ENCODE data around the gene DNAAF1. TPM values are rescaled to one million over a fixed set of nuclear protein-coding genes. Genes with fewer than 3 reads are reported as not detected.

The DNAAF1 gene
- total RNA-seq = 0.07 TPM in 1 of 2 replicates, not detected in the other

GRCh38 chr16:84144859-84145639, at the start of gene DNAAF1, which contains the start of gene HSDL1:
DNAAF1 (plus strand) TSS chr16:84145308; CDS start chr16:84145441, 133 bp downstream.
HSDL1 (minus strand) TSS chr16:84145177; CDS start chr16:84131321, 13,856 bp downstream.

DNA sequence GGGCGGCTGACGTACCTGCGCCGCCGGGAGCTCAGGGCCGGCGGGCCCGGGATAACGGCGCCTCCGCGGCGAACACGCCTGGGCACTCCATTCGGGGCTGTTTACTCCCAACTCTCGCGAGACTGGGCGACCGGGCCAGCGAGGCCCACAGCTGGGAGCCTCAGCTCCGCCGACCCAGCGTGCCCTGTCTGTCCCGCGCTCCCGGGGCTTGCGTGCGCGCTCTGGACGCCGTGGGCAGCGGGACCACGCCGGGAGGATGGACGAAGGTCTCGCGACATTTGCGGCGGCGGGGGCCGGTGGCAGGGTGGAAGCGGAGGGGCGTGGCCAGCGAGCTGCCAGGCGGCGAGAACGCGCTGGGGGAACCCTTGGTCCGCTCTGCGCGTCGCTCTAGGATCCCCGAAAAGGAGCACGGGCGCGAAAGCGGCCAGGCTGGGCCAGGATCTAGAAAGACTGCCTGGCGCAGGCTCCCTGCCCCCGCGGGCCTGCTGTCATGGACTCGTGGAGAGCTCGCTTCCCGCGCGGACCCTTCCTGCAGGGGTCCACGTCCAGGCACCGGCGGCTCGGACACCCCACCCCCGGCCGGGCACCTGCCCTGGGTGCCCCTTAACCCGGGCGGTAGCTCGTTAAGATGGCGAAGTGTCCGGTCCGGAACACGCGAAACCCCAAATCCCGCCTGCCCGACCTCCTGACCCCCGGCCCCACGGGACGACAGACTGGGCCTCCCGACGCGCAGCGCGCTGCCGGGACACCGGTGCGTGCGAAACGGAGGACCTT, 28.2 kb upstream of the DNAAF1 start, which contains the start of gene MBTPS1:
Gene MBTPS1 (minus strand): TSS at position 223 of the 774 bp plus-strand sequence. CDS start 15,159 bp downstream, outside the sequence.

GRCh38 chr16:84186685-84187437, 41.8 kb downstream of the DNAAF1 start, which contains the start of gene TAF1C:
TAF1C (minus strand) TSS chr16:84187057; CDS start chr16:84184988, 2,069 bp downstream.

GRCh38 chr16:84190731-84191388, 45.8 kb downstream of the DNAAF1 start, which contains the start of gene ADAD2:
ADAD2 (plus strand) TSS chr16:84191157; CDS start chr16:84191231, 74 bp downstream.

Other genes with a start within 250 kb of the DNAAF1 start
- 1.7 and 3.5 TPM in 2 replicates for gene MLYCD, start 246.2 kb upstream of the DNAAF1 start, total RNA-seq
- gene OSGIN1, start 192.1 kb upstream of the DNAAF1 start, total RNA-seq = 3.1 and 5.1 TPM in 2 replicates
- gene NECAB2, start 177.1 kb upstream of the DNAAF1 start, total RNA-seq = not detected in 2 replicates
- gene SLC38A8, start 102.5 kb upstream of the DNAAF1 start, total RNA-seq = 0.34 TPM in 1 of 2 replicates, not detected in the other
- 78.3 and 102 TPM in 2 replicates for gene MBTPS1, start 28.4 kb upstream of the DNAAF1 start, total RNA-seq
- 25.7 and 35.9 TPM in 2 replicates for gene HSDL1, start 131 bp upstream of the DNAAF1 start, total RNA-seq
- 7.5 and 14.1 TPM in 2 replicates for gene TAF1C, start 41.7 kb downstream of the DNAAF1 start, total RNA-seq
- not detected in 2 replicates for gene ADAD2, start 45.8 kb downstream of the DNAAF1 start, total RNA-seq
- gene KCNG4, start 94.7 kb downstream of the DNAAF1 start, total RNA-seq = not detected in 2 replicates
- not detected in 2 replicates for gene WFDC1, start 149.6 kb downstream of the DNAAF1 start, total RNA-seq
- 26.7 and 50.7 TPM in 2 replicates for gene ATP2C2, start 223.2 kb downstream of the DNAAF1 start, total RNA-seq

Measured in nasal cavity respiratory epithelium epithelial cell of viscerocranial mucosa (primary cell).